Embryonic facial prominence (tissue), 1 donor: ENCODE data around the gene ADRB2.

ENCODE experiments used
- DNase-seq: peaks from one replicate; pipeline ENCODE4 v3.0.0-alpha.2; 2016; ENCODE audit errors: extremely low spot score

Gene ADRB2

DNA sequence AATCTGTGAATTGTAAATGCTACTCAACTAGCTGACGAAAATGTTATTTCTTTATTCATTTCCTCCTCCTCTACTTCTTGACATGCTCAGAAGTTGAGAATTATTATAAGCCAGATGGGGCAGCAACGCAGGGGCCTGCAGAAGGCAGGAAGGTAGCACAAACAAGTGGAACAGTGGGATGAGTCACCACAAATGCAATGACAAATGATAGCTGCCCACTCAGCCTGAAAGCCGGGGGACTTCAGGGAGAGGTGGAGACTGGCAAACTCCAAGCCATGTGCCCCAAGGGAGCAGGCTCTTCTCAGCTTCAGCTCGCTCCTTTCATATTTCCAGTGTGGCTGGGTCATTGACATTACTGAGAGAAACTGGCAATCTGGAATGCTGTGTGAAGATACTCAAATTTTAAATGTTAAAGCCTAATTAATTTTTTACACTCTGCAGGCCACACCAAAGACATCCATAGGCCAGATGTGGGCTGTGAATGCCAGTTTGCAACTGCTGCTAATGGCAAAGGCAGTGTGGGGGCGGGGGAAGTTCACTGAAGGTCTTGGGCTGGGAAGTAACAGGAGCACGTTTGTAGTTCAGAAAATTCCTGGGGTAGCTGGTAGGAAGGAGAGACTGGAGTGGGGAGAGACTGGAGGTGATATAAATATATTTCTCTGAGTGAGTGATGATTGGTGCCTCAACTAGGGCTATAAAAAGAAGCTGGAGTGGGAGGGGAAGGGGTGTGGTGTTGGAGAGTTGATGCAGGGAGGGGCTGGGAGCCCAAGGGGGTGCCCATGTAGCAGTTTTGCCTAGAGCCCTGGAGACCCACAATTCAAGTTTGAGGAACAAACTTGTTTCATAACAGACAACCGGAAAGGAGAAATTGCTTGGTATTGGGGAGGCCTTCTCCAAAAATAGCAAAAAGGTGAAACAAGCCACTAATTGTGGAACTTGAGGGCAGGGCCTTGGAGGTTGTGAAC lies 20.8 kb upstream of the ADRB2 start:
- DNase-seq: no peak

GRCh38 chr5:148806520-148806931 lies 19.9 kb upstream of the ADRB2 start:
- no peak for DNase-seq

DNA sequence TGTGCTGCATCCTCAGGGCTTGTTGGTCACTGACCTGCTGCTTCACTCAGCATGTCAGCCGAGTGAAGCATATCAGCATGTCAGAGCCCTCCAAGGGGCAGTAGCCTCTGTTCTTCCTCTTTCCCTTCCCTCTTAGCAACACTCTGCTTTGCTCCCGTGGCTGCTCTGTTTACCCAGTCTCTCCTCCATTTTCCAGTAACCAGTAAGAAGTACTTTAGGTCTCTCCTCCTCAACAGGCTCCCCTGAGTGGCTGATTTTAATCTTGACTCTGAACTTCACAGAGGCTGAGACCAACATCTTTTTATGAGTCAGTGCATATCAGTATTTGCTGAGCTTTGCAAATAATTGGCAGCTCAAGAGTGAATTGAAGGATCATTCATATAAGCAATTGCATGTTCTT lies 18.6 kb upstream of the ADRB2 start:
- DNase-seq: no peak

DNA sequence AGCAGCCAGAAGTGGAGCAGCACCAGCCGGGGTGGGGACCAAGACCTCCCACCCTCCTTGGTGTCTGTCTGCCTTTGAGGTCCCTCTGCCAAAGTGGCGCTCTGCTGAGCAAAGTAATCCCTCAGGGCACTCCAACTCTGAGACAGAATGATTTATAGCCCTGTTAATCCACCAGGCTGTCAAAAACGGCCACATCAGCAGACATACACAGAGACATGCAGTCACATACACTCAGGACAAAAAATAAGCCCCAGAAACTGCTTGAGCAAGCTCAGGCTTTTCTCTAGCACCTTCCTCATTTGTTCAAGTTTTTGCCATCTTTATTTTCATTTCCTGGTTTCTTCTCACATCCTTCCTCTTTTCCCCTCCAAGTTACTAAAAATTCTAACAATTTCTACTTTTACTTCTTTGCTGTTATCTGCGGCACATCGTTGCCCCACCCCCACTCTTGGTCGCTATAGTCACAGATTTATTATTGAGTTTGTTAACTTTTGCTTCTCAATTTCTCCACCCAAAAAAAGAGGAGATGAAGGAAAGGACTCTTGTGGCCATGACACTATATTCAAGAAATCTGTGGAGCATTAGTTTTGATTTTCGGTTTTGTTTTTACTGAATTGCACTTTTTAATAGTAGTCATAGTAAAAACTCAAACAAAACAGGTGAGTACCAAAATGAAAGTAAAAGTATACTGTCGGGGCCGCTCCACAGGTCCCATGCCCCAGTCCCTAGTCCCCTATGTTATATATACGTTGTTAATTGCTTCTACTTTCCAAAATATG lies 17.4 kb upstream of the ADRB2 start:
- DNase-seq: no peak

DNA sequence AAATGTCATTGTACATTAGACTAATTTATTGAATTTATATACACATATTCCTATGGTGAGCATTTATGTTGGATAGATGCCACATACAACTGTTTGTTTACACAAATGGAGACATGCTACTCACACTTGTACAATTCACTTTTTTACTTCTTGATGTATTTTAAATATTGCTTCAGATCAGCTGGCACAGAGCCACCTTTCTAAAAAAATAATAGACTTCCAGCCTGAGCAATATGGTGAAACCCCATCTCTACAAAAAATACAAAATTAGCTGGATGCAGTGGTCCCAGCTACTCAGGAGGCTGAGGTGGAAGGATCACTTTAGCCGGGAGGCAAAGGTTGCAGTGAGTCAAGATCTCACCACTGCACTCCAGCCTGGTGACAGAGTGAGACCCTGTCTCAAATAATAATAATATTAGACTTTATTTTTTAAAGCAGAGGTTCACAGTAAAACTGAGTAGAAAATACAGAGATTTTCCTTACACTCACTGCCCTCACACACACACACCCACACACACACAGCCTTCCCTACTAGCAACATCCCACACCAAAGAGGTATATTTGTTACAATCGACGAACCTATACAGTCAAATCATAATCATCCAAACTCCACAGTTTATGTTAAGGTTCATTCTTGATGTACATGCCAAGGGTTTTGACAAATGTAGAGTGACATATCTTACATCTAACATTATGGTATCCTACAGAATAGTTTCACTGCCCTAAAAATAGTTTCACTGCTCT lies 16.5 kb upstream of the ADRB2 start:
- no peak for DNase-seq

- DNase-seq: no peak
Observed at GRCh38 chr5:148810823-148811222, 15.6 kb upstream of the ADRB2 start.

DNA sequence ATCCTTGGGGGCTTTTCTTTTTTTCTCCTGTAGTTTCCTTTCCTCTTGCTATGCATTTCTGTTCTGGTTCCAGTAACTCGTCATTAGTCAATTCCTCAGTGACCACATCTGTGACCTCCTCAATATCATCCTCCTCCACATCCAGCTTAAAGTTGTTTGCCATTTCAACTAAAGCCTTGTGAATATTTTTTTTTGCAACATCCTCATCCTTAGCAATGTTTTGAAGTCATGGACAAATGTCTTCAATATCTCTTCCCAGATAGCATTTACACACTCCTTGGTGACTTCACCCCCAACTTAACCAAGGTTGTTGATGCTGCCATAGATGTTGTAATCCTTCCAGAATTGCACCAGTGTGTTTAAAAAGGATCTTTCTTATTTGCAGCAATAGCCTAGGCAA lies 14.7 kb upstream of the ADRB2 start:
- no peak for DNase-seq

- DNase-seq: no peak
Observed at GRCh38 chr5:148815086-148815485, 11.3 kb upstream of the ADRB2 start.

- DNase-seq: no peak
Observed at GRCh38 chr5:148815578-148815977, 10.8 kb upstream of the ADRB2 start.

DNA sequence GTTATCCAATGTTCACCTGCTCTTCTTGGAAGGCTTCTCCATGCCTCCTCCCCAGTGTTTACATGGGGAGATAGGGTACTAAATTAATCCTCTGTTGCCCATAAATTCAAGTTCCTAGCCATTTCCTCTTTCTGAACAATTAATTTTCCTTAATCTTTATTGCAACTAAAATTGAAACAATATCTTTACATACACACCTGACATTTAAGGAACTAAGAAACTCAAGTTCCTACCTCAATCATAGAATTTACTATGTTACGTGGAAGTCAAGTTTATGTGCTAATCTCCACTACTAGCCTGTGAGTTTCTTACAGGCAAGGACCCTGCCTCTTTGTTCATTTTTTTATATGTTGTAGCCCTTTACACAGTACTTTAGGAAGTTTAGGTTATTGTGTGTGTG lies 10.1 kb upstream of the ADRB2 start:
- no peak for DNase-seq

GRCh38 chr5:148816782-148817181 lies 9.6 kb upstream of the ADRB2 start:
- DNase-seq: no peak

DNA sequence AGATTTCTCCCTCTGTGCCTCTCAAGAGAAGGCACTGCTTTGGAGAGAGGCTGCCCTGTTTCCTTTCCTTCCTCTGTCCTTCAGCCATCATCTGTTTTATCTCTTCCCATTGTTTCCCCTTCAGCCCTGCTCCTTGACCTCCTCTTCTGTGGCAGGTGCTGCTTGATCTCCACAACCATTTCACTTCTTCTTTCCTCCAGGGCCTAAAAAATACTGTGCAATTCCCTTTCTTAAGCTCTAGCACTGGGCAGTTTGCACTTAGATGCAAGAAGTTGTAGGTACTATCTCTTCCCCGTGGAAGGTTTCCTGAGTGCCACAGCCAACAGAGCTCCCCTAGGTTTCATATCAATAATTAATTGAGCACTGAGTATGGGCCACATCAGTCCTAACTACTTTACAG lies 8.8 kb upstream of the ADRB2 start:
- no peak for DNase-seq

DNA sequence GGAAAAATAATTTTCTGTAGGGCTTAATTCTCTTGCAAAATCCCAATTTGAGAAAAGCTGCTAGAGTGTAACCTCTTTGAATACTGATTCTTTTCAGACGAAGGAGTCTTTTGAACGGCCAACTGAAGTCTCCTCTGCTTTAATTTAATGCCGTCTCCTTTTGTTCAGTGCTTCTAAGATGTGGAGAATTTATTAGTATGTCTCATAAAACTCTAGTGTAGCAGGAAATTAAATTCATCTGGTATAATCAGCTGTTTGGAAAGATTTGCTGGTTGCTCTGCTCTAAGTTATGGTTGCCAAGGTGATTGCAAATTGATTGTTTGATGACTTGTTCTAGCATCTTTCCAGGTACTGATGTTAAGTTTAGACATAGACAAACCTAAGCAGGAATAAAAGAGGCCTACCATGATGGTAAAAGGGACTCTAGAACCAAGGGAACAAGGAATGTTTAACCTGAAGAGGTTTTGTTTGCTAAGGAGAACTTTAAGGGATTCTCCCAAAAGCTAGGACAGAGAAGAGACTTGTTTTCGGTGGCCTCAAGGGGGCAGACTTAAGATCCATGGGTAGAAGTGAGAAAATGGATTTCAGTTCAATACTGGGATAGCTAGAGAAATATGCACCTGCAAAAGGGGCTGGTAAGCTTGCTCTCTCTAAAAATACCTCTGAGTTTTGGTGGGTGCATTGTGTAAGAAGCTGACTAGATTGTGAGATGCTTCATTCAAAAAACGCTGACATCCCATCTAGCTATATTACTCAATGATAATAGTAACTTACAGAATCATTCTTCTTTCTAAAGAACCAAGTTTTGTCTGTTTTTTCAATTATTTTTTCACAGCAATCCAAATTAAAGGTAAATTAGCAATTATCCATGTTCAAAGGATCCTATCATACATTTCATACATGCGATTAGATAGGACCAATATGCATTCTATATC lies 5.7 kb upstream of the ADRB2 start:
- no peak for DNase-seq

DNA sequence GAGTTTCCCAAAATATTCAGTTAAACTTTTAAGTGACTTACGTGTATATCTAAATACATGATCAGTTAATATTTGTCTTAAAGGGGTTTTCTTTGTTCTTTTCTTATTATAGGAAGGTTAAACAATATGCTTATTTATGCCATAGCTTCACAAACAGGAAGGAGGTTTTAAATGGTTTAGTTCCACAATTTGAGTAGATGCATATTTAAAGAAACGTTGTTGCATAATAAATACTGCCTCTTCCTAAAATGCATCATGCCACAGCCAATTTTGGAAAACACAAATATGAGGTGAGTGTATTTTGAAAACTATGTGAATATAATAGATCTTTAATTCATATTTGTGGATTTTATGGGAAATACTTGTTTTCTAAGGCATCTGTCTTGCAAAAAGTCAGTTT lies 2.5 kb upstream of the ADRB2 start:
- DNase-seq: no peak

GRCh38 chr5:148825716-148826052 lies 727 bp upstream of the ADRB2 start:
- DNase-seq: no peak

- no peak for DNase-seq
Observed at GRCh38 chr5:148826739-148827070, 294 bp downstream of the ADRB2 start.

DNA sequence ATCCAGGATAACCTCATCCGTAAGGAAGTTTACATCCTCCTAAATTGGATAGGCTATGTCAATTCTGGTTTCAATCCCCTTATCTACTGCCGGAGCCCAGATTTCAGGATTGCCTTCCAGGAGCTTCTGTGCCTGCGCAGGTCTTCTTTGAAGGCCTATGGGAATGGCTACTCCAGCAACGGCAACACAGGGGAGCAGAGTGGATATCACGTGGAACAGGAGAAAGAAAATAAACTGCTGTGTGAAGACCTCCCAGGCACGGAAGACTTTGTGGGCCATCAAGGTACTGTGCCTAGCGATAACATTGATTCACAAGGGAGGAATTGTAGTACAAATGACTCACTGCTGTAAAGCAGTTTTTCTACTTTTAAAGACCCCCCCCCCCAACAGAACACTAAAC lies 1.3 kb downstream of the ADRB2 start:
- no peak for DNase-seq

- DNase-seq: no peak
Observed at GRCh38 chr5:148828511-148829247, 2.3 kb downstream of the ADRB2 start.

- DNase-seq: no peak
Observed at GRCh38 chr5:148829248-148829594, 2.8 kb downstream of the ADRB2 start.

GRCh38 chr5:148829734-148830133 lies 3.3 kb downstream of the ADRB2 start:
- no peak for DNase-seq

DNA sequence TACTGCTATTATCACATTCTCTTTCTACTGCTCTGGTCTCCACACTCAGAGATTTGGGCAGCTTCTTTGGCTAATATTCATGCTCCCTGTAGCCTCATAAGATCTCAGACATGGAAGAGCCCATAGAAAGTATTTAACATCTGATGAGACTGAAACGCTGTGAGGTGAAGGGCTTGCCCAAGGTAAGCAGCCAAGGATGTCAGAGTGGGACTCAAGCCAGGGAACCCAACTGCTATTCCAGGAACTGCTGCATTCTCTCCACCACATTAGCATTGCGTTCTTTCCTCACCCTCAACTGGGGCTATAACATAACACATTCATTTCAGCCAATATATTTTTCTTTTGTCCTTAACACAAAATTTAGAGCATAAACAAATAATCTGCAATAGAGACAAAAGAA lies 3.8 kb downstream of the ADRB2 start:
- no peak for DNase-seq
